ENCODE data around the gene CD1B. TPM values are rescaled to one million over a fixed set of nuclear protein-coding genes. Genes with fewer than 3 reads are reported as not detected.
"Not testable (repeated sequence)": the region's sequence is repeated elsewhere in the genome, so short reads cannot be mapped to it uniquely, and the experiment has no call there.

Gene CD1B
- total RNA-seq: not detected in 2 replicates
- polyA plus RNA-seq (2012): not detected

DNA sequence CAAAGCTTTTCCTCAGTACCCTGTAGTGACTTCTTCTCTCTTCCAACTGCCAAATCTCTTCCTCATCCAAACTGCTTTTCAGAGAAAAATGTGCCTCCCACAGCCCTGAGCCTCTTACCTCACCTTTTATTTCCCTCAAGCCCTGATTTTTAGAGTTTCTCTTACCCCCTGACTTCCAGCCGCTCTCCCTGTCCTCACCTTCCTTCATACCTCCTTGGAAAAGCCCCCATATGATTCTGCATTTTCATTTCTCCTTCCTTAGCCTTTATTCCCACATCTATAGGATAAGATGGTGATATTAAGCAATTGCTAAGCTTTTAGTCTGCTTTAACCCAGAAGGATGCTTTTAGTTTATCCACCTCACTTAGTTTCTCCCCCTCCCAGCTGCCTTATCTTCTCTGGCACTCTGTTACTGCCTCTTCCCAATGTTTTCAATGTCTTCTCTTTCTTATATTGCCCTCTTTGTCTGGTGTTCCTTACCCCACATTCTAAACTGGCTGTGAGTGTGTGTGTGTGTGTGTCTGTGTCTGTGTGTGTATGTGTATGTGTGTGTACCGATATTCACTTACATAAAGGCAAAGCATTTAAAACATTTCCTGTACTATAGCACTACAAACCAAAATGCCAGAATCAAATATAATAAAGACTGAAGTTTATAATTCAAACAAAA, at the start of gene CD1B:
Gene CD1B (minus strand): TSS at position 51 of the 670 bp plus-strand sequence. CDS start 108 bp downstream, outside the sequence.
- DNase-seq (ENCODE audit: low read depth): no peak

DNA sequence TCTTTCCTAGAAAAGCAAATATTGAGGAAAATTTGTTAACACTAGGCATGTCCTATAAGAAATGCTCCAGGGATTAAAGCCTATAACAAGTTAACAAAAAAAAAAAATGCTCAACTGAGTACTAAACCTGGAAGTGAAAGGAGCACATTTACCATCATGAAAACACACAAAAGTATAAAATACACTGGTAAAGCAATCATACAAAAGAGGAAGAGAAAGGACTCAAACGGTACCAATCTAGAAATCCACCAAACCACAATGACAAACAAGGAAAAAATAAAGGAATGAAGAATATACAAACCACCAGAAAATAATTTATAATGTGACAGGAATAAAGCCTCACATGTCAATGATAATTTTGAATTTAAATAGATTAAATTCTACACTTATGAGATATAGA, 43.5 kb upstream of the CD1B start:
- DNase-seq (ENCODE audit: low read depth): no peak

DNA sequence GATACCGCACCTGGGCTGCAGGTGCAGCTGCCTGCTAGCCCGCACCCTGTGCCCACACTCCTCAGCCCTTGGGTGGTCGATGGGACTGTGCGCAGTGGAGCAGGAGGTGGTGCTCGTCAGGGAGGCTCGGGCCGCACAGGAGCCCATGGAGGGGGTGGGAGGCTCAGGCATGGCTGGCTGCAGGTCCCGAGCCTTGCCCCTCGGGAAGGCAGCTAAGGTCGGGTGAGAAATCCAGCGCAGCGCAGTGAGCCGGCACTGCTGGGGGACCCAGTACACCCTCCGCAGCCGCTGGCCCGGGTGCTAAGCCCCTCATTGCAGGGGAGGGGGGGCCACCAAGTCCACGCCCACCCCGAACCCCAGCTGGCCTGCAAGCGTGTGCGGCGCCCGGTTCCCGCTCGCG, 42.8 kb upstream of the CD1B start:
- DNase-seq (ENCODE audit: low read depth): not testable (repeated sequence)

DNA sequence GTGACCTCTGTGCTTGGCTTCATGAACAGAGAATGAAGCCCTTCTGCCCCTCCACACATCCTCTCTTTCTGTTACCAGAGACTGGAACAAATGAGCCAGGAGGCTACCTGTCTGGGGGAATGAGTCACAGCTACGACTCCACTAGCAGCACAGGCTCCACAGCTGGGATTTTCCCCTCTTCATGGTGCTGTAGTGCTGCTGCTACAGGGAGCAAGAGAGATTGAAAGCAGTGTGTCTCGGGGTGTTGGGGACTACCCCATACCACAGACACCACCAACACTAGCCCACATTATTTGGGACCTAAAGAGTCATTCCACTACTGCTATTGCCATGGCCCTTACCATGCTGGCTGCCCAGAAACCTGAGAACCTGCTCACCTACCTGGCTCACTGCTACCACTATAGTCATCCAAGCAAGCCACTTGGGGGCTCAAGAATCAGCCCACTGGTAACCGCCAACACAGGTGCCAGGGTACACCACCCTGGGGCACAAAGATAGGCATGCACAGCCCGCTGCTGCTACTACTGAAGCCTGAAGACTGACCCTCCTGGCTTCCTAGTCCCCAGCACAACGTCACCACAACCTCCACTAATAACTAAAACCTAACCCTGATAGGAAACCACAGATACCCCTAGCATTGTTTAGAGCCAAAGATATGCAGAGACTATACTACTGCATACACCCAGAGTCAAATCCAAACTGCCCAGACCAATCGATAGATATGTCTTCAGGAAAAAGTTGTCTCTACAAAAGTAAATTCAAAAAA, 40.0 kb upstream of the CD1B start:
- DNase-seq (ENCODE audit: low read depth): no peak

DNA sequence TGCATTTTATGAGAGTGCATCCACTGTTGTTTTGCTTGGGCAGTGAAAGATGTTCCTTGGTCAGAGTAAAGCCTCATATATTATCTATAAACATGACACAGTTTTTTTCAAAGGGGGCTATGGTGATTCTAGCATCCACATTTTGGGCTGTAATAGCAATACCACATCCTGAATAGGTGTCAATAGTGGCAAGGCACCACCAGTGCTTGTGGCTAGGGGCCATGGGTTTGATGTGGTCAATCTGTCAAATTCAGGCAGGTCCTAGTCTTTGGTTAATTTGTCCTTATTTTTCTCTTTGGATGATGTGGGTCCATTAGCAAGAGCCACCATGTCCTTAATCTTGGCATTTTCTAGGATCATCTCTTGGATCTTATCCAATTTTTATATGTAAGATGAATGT, 35.5 kb upstream of the CD1B start:
- DNase-seq (ENCODE audit: low read depth): no peak

DNA sequence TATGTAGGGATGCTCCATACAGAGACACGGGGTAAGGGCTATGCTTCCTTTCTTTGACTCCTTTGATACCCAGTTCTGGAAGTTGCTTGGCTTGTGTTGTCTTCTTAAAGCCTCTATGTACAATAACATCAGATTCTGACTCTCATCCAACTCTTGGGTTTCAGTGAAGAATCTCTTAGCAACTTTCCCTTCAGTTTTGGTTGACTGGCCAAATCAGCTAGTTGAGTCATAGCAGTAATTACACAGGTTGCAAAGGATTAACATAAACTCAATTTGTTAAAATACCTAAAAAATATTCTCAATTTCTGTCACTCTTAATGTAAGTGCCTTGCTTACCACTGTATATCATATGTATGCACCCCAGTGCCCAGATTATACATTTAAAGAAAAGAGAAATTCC, 31.6 kb upstream of the CD1B start:
- DNase-seq (ENCODE audit: low read depth): no peak

DNA sequence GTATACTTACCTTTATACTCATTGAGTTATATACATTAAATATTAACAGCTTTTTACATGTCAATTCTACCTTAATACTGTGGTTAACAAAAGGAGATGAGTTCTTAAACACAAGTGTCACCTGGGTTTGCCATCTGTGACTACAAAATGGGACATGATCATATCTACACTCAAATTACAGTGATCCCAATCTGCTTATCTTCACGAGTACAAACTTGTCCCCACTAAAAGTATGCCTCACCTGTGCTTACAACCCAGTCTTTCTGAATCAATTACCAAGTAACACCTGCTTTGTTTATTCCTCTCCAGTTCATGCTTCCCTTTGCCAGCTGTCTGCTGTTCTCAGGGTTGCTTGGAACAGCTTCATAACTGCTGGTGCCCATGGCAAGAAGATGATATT, 31.2 kb upstream of the CD1B start:
- DNase-seq (ENCODE audit: low read depth): no peak

DNA sequence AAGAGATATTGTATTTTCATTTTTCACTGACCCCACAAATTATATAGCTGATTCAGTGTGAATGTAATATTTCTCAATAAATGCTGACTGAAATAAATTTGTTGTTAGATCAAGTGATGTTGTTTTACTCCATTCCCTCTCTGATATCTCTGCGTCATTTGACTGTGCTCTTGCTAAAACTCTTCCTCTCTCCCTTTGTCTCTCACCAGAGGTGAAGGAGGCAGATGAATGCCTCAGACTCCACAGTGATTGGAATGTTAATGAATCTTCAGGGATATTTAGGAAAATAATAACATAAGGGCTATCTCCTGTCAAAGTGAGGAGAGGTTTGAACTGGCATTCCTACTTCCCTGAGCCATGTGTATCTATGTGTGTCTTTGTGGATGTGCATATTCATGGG, 26.1 kb upstream of the CD1B start:
- DNase-seq (ENCODE audit: low read depth): no peak

DNA sequence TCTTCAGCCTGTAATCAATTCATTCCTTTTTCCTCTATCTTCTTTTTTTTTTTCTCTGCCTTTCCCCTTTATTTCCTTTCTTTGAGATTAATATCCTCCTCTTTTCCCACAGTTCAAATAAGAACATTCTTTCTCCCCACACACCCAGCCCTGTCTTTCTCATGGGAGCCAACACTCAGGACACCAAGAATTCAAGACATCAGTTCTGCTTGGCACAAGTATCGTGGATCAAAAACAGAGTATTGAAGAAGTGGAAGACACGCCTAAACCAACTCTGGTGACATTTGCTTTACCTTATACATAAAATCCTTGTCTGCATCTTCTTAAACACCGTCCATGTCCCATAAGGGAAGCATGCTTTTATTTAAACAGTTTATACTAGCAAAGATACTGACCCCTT, 25.3 kb upstream of the CD1B start:
- no peak for DNase-seq (ENCODE audit: low read depth)

DNA sequence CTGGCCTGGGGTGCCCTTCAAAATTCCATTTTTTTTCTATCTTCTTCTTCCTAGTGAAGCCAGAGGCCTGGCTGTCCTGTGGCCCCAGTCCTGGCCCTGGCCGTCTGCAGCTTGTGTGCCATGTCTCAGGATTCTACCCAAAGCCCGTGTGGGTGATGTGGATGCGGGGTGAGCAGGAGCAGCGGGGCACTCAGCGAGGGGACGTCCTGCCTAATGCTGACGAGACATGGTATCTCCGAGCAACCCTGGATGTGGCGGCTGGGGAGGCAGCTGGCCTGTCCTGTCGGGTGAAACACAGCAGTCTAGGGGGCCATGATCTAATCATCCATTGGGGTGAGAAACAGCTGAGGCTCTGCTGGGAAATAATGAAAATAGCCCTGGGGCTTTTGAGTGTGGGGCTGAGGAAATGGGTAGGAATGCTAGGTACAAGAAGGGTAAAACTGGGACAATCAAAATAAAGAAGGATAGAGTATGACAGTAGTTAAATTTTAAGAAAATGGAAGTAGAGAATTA, 24.5 kb upstream of the CD1B start:
- no peak for DNase-seq (ENCODE audit: low read depth)

DNA sequence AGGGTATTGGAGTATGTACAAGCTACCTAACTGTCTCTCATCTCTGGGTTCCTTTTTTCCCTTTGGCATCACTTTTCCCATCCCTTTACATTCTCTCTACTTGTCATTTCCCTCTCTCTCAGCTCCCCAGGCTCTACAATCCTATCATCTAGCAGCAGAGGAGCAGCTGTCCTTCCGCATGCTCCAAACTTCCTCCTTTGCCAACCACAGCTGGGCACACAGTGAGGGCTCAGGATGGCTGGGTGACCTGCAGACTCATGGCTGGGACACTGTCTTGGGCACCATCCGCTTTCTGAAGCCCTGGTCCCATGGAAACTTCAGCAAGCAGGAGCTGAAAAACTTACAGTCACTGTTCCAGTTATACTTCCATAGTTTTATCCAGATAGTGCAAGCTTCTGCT, 22.9 kb upstream of the CD1B start:
- DNase-seq (ENCODE audit: low read depth): no peak

DNA sequence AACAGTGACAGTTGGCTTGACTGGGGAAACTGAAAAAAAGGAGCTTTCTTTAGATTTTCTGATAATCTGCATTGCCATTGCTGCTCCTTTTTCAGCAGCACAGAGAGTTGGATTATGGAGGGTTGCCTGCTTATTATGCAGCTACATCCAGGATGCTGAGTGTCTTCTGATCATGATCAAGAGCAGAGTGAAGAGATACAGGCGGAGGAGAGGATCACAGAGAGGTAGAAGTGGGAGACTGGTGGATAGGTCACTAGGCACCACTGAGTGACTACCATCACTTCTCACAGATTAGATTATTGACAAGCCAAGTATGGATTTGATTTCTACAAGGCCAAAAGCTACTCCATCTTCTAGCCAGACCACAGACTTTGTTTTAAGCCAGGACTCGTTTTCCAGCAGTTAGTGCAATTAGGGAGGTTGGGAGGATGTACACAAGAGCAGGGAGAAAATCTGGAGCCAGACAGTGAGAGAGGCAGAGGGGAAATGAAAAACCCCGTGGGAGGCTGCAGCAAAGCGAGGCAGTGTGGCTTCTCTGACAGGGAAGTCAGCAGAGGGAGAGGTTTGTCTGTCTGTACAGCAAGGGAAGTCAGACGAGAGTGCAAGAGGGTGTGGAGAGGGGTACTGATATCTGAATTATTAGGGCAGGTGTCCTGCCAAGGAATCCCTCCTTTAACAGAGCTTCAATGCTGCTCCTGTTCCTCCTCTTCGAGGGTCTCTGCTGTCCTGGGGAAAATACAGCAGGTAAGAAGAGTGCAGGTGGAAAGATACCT, 22.2 kb upstream of the CD1B start, which contains the start of gene CD1E:
Gene CD1E (plus strand): TSS at position 592 of the 773 bp plus-strand sequence. CDS start 95 bp downstream, at position 687.
- DNase-seq (ENCODE audit: low read depth): no peak

DNA sequence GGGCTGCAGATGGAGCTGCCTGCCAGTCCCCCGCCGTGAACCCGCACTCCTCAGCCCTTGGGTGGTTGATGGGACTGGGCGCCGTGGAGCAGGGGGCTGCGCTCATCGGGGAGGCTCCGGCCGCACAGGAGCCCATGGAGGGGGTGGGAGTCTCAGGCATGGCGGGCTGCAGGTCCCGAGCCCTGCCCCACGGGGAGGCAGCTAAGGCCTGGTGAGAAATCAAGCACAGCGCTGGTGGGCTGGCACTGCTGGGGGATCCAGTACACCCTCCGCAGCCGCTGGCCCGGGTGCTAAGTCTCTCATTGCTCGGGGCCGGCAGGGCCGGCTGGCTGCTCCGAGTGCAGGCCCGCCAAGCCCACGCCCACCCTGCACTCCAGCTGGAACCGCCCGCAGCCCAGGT, 17.6 kb upstream of the CD1B start:
- DNase-seq (ENCODE audit: low read depth): not testable (repeated sequence)

DNA sequence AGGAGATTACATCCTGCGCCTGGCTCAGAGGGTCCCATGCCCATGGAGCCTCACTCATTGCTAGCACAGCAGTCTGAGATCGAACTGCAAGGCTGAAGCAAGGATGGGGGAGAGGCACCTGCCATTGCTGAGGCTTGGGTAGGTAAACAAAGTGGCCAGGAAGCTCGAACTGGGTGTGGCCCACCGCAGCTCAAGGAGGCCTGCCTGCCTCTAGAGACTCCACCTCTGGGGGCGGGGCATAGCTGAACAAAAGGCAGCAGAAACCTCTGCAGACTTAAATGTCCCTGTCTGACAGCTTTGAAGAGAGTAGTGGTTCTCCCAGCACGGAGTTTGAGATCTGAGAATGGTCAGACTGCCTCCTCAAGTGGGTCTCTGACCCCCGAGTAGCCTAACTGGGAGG, 5.1 kb upstream of the CD1B start:
- not testable (repeated sequence) for DNase-seq (ENCODE audit: low read depth)

DNA sequence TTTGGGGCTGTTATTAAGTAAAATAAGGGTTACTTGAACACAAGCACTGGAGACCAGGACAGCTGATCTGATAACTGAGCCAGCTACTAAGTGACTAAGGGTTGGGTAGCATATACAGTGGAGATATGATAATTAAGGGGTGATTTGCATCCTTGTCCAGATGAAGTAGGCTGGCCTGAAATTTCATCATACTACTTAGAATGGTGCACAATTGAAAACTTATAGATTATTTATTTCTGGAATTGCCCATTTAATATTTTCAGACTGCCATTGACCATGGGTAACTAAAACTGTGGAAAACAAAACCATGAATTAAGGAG, 3.8 kb upstream of the CD1B start:
- DNase-seq (ENCODE audit: low read depth): no peak

DNA sequence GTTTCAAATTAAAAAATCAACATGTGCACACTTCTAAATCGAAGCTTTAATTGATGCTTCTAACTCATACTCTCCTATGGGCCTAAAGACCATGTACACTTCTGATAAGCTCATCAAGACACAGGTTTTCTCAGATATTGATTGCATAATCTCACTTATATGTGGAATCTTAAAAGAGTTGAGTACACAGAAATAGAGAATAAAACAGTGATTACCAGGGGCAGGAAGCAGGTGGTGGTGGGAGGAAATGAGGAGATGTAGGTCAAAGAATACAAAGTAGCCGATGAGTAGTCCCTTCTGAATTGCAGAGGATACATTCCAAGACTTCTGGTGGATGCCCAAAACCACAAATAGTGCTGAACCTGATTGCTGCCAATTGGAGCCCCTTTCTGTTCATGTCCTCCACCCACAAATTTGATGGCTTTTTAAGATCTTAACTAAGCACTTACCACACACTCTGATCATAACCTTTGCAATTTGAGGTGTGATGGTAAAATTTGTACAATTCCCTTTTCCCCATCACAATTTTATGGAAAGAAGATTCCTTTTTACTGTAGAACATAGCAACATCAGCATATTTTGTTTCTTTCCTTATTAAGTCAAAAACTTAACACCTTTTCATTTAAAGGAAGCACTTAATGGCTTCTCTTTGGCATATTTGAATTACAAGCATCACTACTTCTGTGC, 3.3 kb upstream of the CD1B start:
- no peak for DNase-seq (ENCODE audit: low read depth)

DNA sequence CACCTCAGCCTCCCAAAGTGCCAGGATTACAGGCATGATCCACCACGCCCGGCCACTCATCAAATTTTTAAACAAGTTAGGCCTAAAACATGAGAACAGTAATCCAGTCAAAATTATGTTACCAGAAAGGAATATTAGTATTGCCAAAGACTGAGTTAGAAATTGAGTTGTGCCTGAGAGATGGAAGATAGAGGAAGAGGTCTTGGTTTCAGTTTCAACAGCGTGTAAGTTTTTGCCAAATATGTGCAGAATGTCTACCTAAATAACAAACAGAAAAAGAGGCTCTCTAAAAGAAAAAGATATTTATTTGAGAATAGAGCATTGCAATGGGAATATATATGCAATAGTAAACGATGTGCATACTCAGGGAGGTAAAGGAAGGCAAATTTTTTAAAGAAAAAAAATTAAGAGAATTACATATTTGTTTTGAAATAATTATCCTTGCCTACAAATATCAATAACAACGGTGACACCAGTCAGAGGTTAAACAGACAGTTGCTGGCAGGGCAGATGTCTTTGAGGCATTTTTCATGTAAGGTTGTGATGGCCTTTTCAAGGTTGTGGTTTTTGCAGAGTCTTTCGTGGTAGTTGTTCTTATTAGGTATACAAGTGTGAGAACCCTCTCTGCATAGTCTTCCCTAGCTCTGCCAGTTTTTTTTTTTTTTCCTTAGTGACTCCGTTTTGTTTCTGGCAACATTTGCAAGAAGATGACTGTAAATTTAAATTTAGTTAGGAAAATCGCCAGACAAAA, 2.2 kb upstream of the CD1B start:
- DNase-seq (ENCODE audit: low read depth): no peak

DNA sequence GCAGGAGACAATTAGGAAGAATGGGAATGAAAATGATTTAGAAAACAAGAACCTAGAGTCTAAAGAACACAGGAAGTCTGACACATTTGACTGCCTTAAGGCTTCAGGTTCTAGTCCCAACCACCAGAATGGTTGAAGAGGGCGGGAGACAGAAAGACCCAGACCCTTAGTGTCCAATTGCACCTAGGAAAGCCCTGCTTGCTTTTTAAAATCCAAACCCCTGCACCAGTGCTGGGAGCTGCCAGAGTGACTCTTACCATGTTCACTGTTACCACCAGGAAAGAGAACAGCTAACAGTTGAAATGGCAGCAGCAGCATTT, 265 bp downstream of the CD1B start:
- DNase-seq (ENCODE audit: low read depth): no peak

DNA sequence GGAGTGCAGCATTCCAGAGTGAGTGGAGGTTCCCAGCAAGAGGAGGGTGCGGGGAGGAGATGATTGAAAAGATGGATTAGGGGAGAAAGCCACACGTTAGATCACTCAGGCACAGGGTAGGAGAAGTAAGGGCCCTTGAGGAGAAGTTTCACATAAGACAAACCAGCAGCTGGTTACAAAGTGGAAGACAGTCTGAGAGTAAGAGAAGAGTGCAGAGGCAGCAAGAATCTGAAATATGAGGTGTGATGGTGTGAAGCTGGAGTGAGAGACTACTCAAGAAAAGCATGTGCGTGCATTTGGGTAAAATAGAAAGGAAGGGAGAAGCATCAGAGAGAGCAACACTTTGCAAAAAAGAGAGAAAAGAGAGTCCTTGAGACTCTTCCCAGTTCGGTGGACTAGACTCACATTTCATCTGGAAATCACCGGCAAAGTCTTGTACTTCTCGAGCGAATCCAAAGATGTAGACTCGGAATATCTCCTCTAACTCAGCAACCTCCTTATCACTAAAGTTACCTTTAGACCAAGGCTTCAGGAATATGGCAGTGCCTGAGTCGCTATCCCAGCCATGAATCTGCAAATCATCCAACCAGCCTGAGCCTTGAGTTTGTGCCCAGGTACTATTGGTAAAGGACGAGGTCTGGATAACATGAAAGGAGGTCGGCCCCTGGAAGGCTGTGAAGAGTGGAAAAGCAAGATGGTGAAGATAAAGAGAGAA, 783 bp downstream of the CD1B start:
- DNase-seq (ENCODE audit: low read depth): no peak

DNA sequence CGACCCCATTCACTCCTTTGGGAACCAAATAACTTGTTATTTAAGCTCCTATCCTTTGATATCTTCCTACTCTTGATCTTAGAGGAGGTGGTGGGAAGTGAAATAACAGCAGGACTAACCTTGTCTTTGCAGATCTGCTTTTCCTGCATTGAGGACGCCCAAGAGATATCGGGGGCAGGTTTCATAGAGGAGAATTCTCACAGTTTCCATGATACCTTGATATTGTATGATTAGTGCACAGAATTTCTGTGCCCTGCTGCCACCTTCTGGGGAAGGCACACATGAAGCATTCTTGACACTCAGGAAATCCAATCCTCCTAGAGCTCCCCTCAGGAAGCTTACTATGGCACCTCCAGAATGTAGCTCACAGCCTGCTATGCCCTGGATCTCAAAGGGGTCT, 1.6 kb downstream of the CD1B start:
- no peak for DNase-seq (ENCODE audit: low read depth)

Data from myocyte (in vitro differentiated cells).